NCI-H2107 treated with DMSO at 0.1 percent for 48 hours (cell line): ENCODE data around the gene PDE2A.

Experiments
- DNase-seq: peaks from one replicate; lab custom pipeline; 2025; ENCODE audit not compliant: unreplicated experiment; lab: John Stamatoyannopoulos, UW

PDE2A gene

GRCh38 chr11:72637198-72637597, 37.0 kb downstream of the PDE2A start:
- peak; percentile 23 for DNase-seq

- DNase-seq, result no peak
Observed at GRCh38 chr11:72636376-72636775, 37.8 kb downstream of the PDE2A start.

GRCh38 chr11:72635933-72636332, 38.3 kb downstream of the PDE2A start:
- no peak for DNase-seq

GRCh38 chr11:72635309-72635915, 38.8 kb downstream of the PDE2A start:
- no peak for DNase-seq

- DNase-seq, result no peak
Observed at GRCh38 chr11:72634472-72635095, 39.6 kb downstream of the PDE2A start.

GRCh38 chr11:72634016-72634415, 40.2 kb downstream of the PDE2A start:
- no peak for DNase-seq

GRCh38 chr11:72633068-72633467, 41.2 kb downstream of the PDE2A start:
- no peak for DNase-seq

- DNase-seq, result no peak
Observed at GRCh38 chr11:72631806-72632731, 42.2 kb downstream of the PDE2A start.

GRCh38 chr11:72630104-72630852, 43.9 kb downstream of the PDE2A start:
- DNase-seq, result no peak

- DNase-seq, result no peak
Observed at GRCh38 chr11:72629266-72629665, 45.0 kb downstream of the PDE2A start.

GRCh38 chr11:72627594-72628281, 46.5 kb downstream of the PDE2A start:
- no peak for DNase-seq

GRCh38 chr11:72626414-72626936, 47.7 kb downstream of the PDE2A start:
- no peak for DNase-seq

- DNase-seq, result no peak
Observed at GRCh38 chr11:72625691-72626413, 48.4 kb downstream of the PDE2A start.

GRCh38 chr11:72624496-72625201, 49.6 kb downstream of the PDE2A start:
- no peak for DNase-seq

- DNase-seq, result no peak
Observed at GRCh38 chr11:72623052-72623451, 51.2 kb downstream of the PDE2A start.

GRCh38 chr11:72621008-72621610, 53.1 kb downstream of the PDE2A start:
- DNase-seq, result no peak

GRCh38 chr11:72618803-72619202, 55.4 kb downstream of the PDE2A start:
- DNase-seq, result no peak

- no peak for DNase-seq
Observed at GRCh38 chr11:72617080-72617762, 57.0 kb downstream of the PDE2A start.
